Activated CD8-positive, alpha-beta T cell treated with anti-CD3 and anti-CD28 coated beads, Interleukin-2, amount 10 ng/mL, durations not matched to agents 7 days and 5 days (primary cell): ENCODE results near the gene CCDC137. TPM values are rescaled to one million over a fixed set of nuclear protein-coding genes. Genes with fewer than 3 reads are reported as not detected.

Source experiments
- ATAC-seq: fragments of 150-1000 bp; cut with Tn5 transposase; one replicate; pipeline ENCODE4 v1.10.0; 2021; ENCODE audit warnings: moderate library complexity
- CTCF ChIA-PET: fragments of 350-600 bp; sonication (Branson Sonifier 250); formaldehyde crosslinking; loops from one replicate; lab custom pipeline; 2021; ENCODE audit warnings: antibody characterized with exemption; lab: Charles Lee
- POLR2A ChIA-PET: fragments of 350-600 bp; sonication (Branson Sonifier 250); formaldehyde crosslinking; loops from one replicate; lab custom pipeline; 2021; ENCODE audit warnings: antibody characterized with exemption; lab: Charles Lee
- DNase-seq: peaks from one replicate; pipeline ENCODE4 v3.0.0-alpha.2; 2020
- H3K27ac Mint-ChIP-seq: one replicate; pipeline ENCODE4 v1.8.0; 2021; ENCODE audit warnings: mild to moderate bottlenecking, mixed read lengths
- H3K27me3 Mint-ChIP-seq: one replicate; pipeline ENCODE4 v1.8.0; 2021; ENCODE audit warnings: low read depth, mixed read lengths
- H3K36me3 Mint-ChIP-seq: one replicate; pipeline ENCODE4 v1.8.0; 2021; ENCODE audit warnings: low read depth, mixed read lengths
- H3K4me1 Mint-ChIP-seq: one replicate; pipeline ENCODE4 v1.8.0; 2021; ENCODE audit warnings: low read depth, mixed read lengths
- H3K4me3 Mint-ChIP-seq: one replicate; pipeline ENCODE4 v1.8.0; 2021; ENCODE audit warnings: mild to moderate bottlenecking, mixed read lengths
- H3K9me3 Mint-ChIP-seq: one replicate; pipeline ENCODE4 v1.8.0; 2022; ENCODE audit warnings: mixed read lengths; ENCODE audit not compliant: insufficient read depth
- microRNA-seq: library from miRNA; unstranded; fragments of <30 nt; microRNA quantifications from one replicate; pipeline ENCODE4 v1.2.0, GENCODE V29; 2022
- total RNA-seq, 2 experiments: library from RNA; stranded (reverse); gene quantifications; one replicate each; pipeline ENCODE4 v1.2.3, GENCODE V29; 2021

Gene CCDC137
- total RNA-seq, 2 experiments from 2014 or later: 42.3 to 43.7 TPM

DNA sequence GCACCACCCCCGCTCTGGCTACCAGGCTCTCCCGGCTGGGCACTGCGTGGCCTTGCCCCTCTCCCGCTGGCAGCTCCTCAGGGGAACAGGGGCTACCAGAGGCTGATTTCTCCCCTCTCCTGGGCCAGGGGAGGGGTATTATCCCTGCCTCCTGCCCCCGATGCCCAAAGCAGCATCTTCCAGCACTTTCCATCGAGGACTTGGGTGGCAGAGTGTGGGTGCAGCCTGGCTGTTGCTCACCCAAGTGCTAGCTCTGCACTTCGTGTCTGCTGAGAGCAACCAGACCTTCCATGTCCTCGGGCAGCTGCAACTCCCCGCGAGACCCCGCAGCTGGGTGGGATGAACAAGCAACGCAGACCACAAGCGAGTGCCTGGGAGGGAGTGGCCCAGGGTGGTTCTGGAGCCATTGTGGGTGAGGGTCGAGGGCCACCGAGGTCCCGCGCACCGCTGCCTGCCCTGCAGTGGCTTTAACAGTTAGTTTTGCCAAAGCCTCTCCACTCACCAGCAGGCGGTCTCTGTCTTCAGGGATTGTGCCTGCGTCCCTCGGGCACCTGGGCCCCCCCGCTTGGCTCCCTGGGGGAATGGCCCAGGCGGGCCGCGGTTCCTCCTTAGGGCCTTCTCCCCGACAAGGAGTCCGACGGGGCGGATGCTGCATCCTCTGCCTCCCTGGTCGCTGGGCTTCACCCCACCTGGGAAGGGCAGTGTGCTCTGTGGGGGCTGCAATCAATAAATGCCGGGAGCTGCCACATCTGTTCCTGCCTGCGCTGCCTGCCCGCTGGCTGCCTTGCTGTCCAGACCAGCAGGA lies 53.9 kb downstream of the CCDC137 start:
- Mint-ChIP-seq H3K9me3 (no peaks in the 10 kb centered on the region), H3K4me1 (peaks cover 4% of the 10 kb centered on the region), H3K27me3 (peaks cover 7% of the 10 kb centered on the region), H3K27ac (no peak overlapping the region), H3K36me3 (peaks cover 3% of the 10 kb centered on the region), H3K4me3 (no peak overlapping the region)
- ChIA-PET POLR2A (interaction anchor here (1.2 kb wide), 1 partner anchor 9 kb away, joined by 5 read pairs; no protein-coding TSS in a partner anchor), CTCF (no interaction called here)
- ATAC-seq: no peak
- DNase-seq: no peak

- H3K4me1 Mint-ChIP-seq: peaks cover 4% of the 10 kb centered on the region
- CTCF ChIA-PET: interaction anchor here (1.1 kb wide), 1 partner anchor 11 kb away, joined by 4 read pairs; no protein-coding TSS in a partner anchor
- H3K36me3 Mint-ChIP-seq: peaks cover 3% of the 10 kb centered on the region
- ATAC-seq (no peak), DNase-seq (no peak)
- POLR2A ChIA-PET: no interaction called here
- no peak overlapping the region for H3K27ac Mint-ChIP-seq
- peaks cover 10% of the 10 kb centered on the region for H3K27me3 Mint-ChIP-seq
- H3K9me3 Mint-ChIP-seq: no peaks in the 10 kb centered on the region
- H3K4me3 Mint-ChIP-seq: no peak overlapping the region
These were observed 55.9 kb downstream of the CCDC137 start for GRCh38 chr17:81722184-81723120.

Small RNAs within 50 kb of the gene (microRNA-seq; reads per million reads assigned to microRNA genes)
- 1.7 reads per million for gene MIR6786

Other genes starting within 250 kb of the CCDC137 start
- 1,000 to 10,000 TPM; 5,147 to 5,318 TPM for gene ACTG1, start 153.9 kb upstream of the CCDC137 start, total RNA-seq
- gene FSCN2, start 138.4 kb upstream of the CCDC137 start, total RNA-seq: under 1 TPM; 0.52 to 0.74 TPM
- 10 to 100 TPM; 39.2 to 43.6 TPM for gene FAAP100, start 114.4 kb upstream of the CCDC137 start, total RNA-seq
- 100 to 1,000 TPM; 113 TPM for gene NPLOC4, start 29.6 kb upstream of the CCDC137 start, total RNA-seq
- gene TSPAN10, start 29.5 kb upstream of the CCDC137 start, total RNA-seq: 1 to 10 TPM; 1.2 TPM
- gene PDE6G, start 10.2 kb upstream of the CCDC137 start, total RNA-seq: 10 to 100 TPM; 76.5 to 80.3 TPM
- gene OXLD1, start 132 bp upstream of the CCDC137 start, total RNA-seq: 10 to 100 TPM; 48.5 to 52.3 TPM
- gene ARL16, start 17.1 kb downstream of the CCDC137 start, total RNA-seq: 10 to 100 TPM; 21.3 to 28.4 TPM
- gene HGS, start 17.3 kb downstream of the CCDC137 start, total RNA-seq: 100 to 1,000 TPM; 107 to 128 TPM
- 100 to 1,000 TPM; 102 to 104 TPM for gene MRPL12, start 36.6 kb downstream of the CCDC137 start, total RNA-seq
- 10 to 100 TPM; 39.2 to 40.4 TPM for gene SLC25A10, start 45.5 kb downstream of the CCDC137 start, total RNA-seq
- gene GCGR, start 137.4 kb downstream of the CCDC137 start, total RNA-seq: not detected
- 10 to 100 TPM; 42.3 to 43.0 TPM for gene MCRIP1, start 166.6 kb downstream of the CCDC137 start, total RNA-seq
- not detected for gene PPP1R27, start 168.3 kb downstream of the CCDC137 start, total RNA-seq
- gene P4HB, start 193.8 kb downstream of the CCDC137 start, total RNA-seq: 100 to 1,000 TPM; 474 to 498 TPM
- 100 to 1,000 TPM; 756 to 778 TPM for gene ARHGDIA, start 204.6 kb downstream of the CCDC137 start, total RNA-seq
- 100 to 1,000 TPM; 269 to 273 TPM for gene ALYREF, start 224.8 kb downstream of the CCDC137 start, total RNA-seq
- gene ANAPC11, start 225.0 kb downstream of the CCDC137 start, total RNA-seq: 100 to 1,000 TPM; 122 TPM
- under 1 TPM; 0.18 to 0.55 TPM for gene NPB, start 235.5 kb downstream of the CCDC137 start, total RNA-seq
- gene PCYT2, start 244.7 kb downstream of the CCDC137 start, total RNA-seq: 10 to 100 TPM; 48.6 to 50.4 TPM